Measurements from ENCODE around the gene FOCAD.

The FOCAD gene

GRCh38 chr9:20790721-20791120, 106.7 kb downstream of the FOCAD start:
- DNase-seq (ENCODE audit: low spot score): no peak

- DNase-seq (ENCODE audit: low spot score): no peak
These were observed 107.6 kb downstream of the FOCAD start for GRCh38 chr9:20791682-20792081.

GRCh38 chr9:20804489-20805250, 120.6 kb downstream of the FOCAD start:
- DNase-seq (ENCODE audit: low spot score): no peak

GRCh38 chr9:20805766-20806165, 121.7 kb downstream of the FOCAD start:
- DNase-seq (ENCODE audit: low spot score): no peak

GRCh38 chr9:20808002-20808401, 123.9 kb downstream of the FOCAD start:
- DNase-seq (ENCODE audit: low spot score): no peak

- DNase-seq (ENCODE audit: low spot score): no peak
These were observed 127.8 kb downstream of the FOCAD start for GRCh38 chr9:20811872-20812271.

GRCh38 chr9:20815923-20816703, 132.1 kb downstream of the FOCAD start:
- no peak for DNase-seq (ENCODE audit: low spot score)

- DNase-seq (ENCODE audit: low spot score): no peak
These were observed 139.0 kb downstream of the FOCAD start for GRCh38 chr9:20823051-20823450.

- no peak for DNase-seq (ENCODE audit: low spot score)
These were observed 147.0 kb downstream of the FOCAD start for GRCh38 chr9:20831028-20831427.

GRCh38 chr9:20832775-20833174, 148.7 kb downstream of the FOCAD start:
- no peak for DNase-seq (ENCODE audit: low spot score)

- DNase-seq (ENCODE audit: low spot score): no peak
These were observed 151.6 kb downstream of the FOCAD start for GRCh38 chr9:20835377-20836286.

- no peak for DNase-seq (ENCODE audit: low spot score)
These were observed 153.1 kb downstream of the FOCAD start for GRCh38 chr9:20837166-20837565.

GRCh38 chr9:20838218-20838617, 154.2 kb downstream of the FOCAD start:
- DNase-seq (ENCODE audit: low spot score): no peak

- DNase-seq (ENCODE audit: low spot score): no peak
These were observed 160.9 kb downstream of the FOCAD start for GRCh38 chr9:20844916-20845315.

- DNase-seq (ENCODE audit: low spot score): no peak
These were observed 164.4 kb downstream of the FOCAD start for GRCh38 chr9:20848490-20848889.

- no peak for DNase-seq (ENCODE audit: low spot score)
These were observed 169.8 kb downstream of the FOCAD start for GRCh38 chr9:20853866-20854265.

GRCh38 chr9:20854444-20854843, 170.4 kb downstream of the FOCAD start:
- no peak for DNase-seq (ENCODE audit: low spot score)

- no peak for DNase-seq (ENCODE audit: low spot score)
These were observed 179.9 kb downstream of the FOCAD start for GRCh38 chr9:20863945-20864344.

GRCh38 chr9:20865347-20865746, 181.3 kb downstream of the FOCAD start:
- DNase-seq (ENCODE audit: low spot score): no peak

GRCh38 chr9:20870115-20870514, 186.1 kb downstream of the FOCAD start:
- DNase-seq (ENCODE audit: low spot score): no peak

- DNase-seq (ENCODE audit: low spot score): no peak
These were observed 188.4 kb downstream of the FOCAD start for GRCh38 chr9:20872340-20872977.

Data from CD4-positive, alpha-beta T cell treated with Interleukin-6 at 100 ng/mL for 8 hours (primary cell).